Measurements from ENCODE around the gene TMEM187. TPM values are rescaled to one million over a fixed set of nuclear protein-coding genes. Genes with fewer than 3 reads are reported as not detected.

The TMEM187 gene
- total and polyA plus RNA-seq, 4 donors: 1.8 to 11.4 (median 5.9) TPM

DNA sequence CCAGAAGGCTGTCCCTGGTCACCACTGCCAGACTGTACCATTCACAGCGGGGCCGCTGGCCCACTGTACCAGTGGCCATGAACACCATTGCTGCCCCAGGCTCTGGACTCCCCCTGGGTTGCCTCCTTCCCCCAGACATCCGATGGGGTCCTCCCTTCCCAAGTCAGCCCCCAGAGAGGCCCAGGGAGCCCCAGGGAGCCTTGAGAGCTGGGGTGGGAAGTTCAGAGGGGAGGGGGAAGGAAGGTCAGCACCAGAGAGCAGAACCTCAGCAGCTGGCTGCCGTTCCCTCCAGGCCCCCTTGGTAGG, 46.0 kb upstream of the TMEM187 start:
- ATAC-seq (ENCODE audit: insufficient read depth, low FRiP score): peak; percentile 28
- H3K4me3 ChIP-seq: no peak overlapping the region
- no peak overlapping the region for H3K9ac ChIP-seq (ENCODE audit: insufficient read depth in 1 of 2, low read length in 2 of 2)

GRCh38 chrX:153926858-153927671, 45.5 kb upstream of the TMEM187 start:
- peaks cover 0 to 10% (median 4%) of the 10 kb centered on the region in 4 donors for H3K36me3 ChIP-seq (ENCODE audit: control insufficient read depth in 4 of 4, insufficient read depth in 4 of 4, low read length in 4 of 4)
- peaks cover 0 to 3% (median 0%) of the 10 kb centered on the region in 4 donors for H3K9me3 ChIP-seq (ENCODE audit: control insufficient read depth in 4 of 4, insufficient read depth in 3 of 4, low read length in 3 of 4)
- H3K9ac ChIP-seq (ENCODE audit: insufficient read depth in 1 of 2, low read length in 2 of 2): peak overlapping the region; percentile 46 to 82
- H3K27me3 ChIP-seq (ENCODE audit: control insufficient read depth in 3 of 3, insufficient read depth in 3 of 3, low read length in 2 of 3): no peaks in the 10 kb centered on the region
- ATAC-seq (ENCODE audit: insufficient read depth, low FRiP score) (no peak), DNase-seq (peak; percentile 47 to 71 (median 61))
- peak overlapping the region; percentile 95 to 96 for H3K27ac ChIP-seq (ENCODE audit: low read depth in 1 of 2, low read length in 1 of 2)
- peak overlapping the region; percentile 49 for H3K4me3 ChIP-seq
- TF ChIP-seq, protein P1, sequence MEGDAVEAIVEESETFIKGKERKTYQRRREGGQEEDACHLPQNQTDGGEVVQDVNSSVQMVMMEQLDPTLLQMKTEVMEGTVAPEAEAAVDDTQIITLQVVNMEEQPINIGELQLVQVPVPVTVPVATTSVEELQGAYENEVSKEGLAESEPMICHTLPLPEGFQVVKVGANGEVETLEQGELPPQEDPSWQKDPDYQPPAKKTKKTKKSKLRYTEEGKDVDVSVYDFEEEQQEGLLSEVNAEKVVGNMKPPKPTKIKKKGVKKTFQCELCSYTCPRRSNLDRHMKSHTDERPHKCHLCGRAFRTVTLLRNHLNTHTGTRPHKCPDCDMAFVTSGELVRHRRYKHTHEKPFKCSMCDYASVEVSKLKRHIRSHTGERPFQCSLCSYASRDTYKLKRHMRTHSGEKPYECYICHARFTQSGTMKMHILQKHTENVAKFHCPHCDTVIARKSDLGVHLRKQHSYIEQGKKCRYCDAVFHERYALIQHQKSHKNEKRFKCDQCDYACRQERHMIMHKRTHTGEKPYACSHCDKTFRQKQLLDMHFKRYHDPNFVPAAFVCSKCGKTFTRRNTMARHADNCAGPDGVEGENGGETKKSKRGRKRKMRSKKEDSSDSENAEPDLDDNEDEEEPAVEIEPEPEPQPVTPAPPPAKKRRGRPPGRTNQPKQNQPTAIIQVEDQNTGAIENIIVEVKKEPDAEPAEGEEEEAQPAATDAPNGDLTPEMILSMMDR (IDR thresholded peaks at IDR 0.05; ENCODE audit: control extremely low read depth, extremely low read depth): no peak
- peaks cover 0 to 29% (median 9%) of the 10 kb centered on the region in 5 donors for H3K4me1 ChIP-seq (ENCODE audit: control insufficient read depth in 5 of 5, insufficient read depth in 5 of 5, low read length in 5 of 5)
- WGBS, 2 donors: 0 to 26% methylated on average over 7 to 31 of the region's 31 CpGs

More for the DNA sequence above, 46.0 kb upstream of the TMEM187 start:
- H3K9me3 ChIP-seq (ENCODE audit: control insufficient read depth in 4 of 4, insufficient read depth in 3 of 4, low read length in 3 of 4): peaks cover 0 to 3% (median 0%) of the 10 kb centered on the region in 4 donors
- peaks cover 0 to 5% (median 3%) of the 10 kb centered on the region in 4 donors for H3K36me3 ChIP-seq (ENCODE audit: control insufficient read depth in 4 of 4, insufficient read depth in 4 of 4, low read length in 4 of 4)
- peak overlapping the region; percentile 90 to 96 for H3K27ac ChIP-seq (ENCODE audit: low read depth in 1 of 2, low read length in 1 of 2)
- TF ChIP-seq, protein P1 (IDR thresholded peaks at IDR 0.05; ENCODE audit: control extremely low read depth, extremely low read depth): no peak
- no peaks in the 10 kb centered on the region for H3K27me3 ChIP-seq (ENCODE audit: control insufficient read depth in 3 of 3, insufficient read depth in 3 of 3, low read length in 2 of 3)
- DNase-seq: no peak
- 8 to 28% methylated on average over 2 to 4 of the region's 4 CpGs for WGBS, 2 donors
- peaks cover 0 to 29% (median 9%) of the 10 kb centered on the region in 5 donors for H3K4me1 ChIP-seq (ENCODE audit: control insufficient read depth in 5 of 5, insufficient read depth in 5 of 5, low read length in 5 of 5)

DNA sequence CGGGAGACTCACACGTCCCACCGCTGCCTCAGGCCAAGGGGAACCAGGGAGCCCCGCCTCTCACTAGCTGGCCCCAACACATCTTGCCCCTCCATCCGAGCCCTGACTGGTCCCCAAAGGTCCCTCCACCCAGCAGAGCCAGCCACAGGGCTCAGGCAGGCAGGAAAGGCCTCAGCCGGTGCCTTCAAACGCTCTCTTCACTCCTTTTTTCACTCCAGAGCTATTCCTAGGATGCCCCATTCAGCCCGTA, 45.0 kb upstream of the TMEM187 start:
- H3K9ac ChIP-seq (ENCODE audit: insufficient read depth in 1 of 2, low read length in 2 of 2): peak overlapping the region; percentile 46 to 82
- H3K27ac ChIP-seq (ENCODE audit: low read depth in 1 of 2, low read length in 1 of 2): peak overlapping the region; percentile 95 to 96
- peaks cover 0 to 3% (median 0%) of the 10 kb centered on the region in 4 donors for H3K9me3 ChIP-seq (ENCODE audit: control insufficient read depth in 4 of 4, insufficient read depth in 3 of 4, low read length in 3 of 4)
- H3K36me3 ChIP-seq (ENCODE audit: control insufficient read depth in 4 of 4, insufficient read depth in 4 of 4, low read length in 4 of 4): peaks cover 0 to 11% (median 4%) of the 10 kb centered on the region in 4 donors
- peaks cover 0 to 29% (median 8%) of the 10 kb centered on the region in 5 donors for H3K4me1 ChIP-seq (ENCODE audit: control insufficient read depth in 5 of 5, insufficient read depth in 5 of 5, low read length in 5 of 5)
- 0 to 14% methylated on average over 4 to 8 of the region's 8 CpGs for WGBS, 2 donors
- no peak for DNase-seq
- no peak for ATAC-seq (ENCODE audit: insufficient read depth, low FRiP score)
- H3K4me3 ChIP-seq: peak overlapping the region; percentile 49
- H3K27me3 ChIP-seq (ENCODE audit: control insufficient read depth in 3 of 3, insufficient read depth in 3 of 3, low read length in 2 of 3): no peaks in the 10 kb centered on the region
- TF ChIP-seq, protein P1 (IDR thresholded peaks at IDR 0.05; ENCODE audit: control extremely low read depth, extremely low read depth): no peak

Measured in lung (tissue), 12 donors.